Dendritic cell treated with granulocyte-macrophage colony-stimulating factor and Interleukin-4, amounts not matched to agents 40 ng/mL and 50 ng/mL, for 4 days (primary cell): Measurements from ENCODE around the gene SLC7A10.

ENCODE experiments used
- H3K27ac Mint-ChIP-seq: one replicate; pipeline ENCODE4 v1.8.0; 2022; ENCODE audit warnings: mild to moderate bottlenecking, mixed read lengths
- H3K27me3 Mint-ChIP-seq: one replicate; pipeline ENCODE4 v1.8.0; 2022; ENCODE audit warnings: mild to moderate bottlenecking, mixed read lengths
- H3K36me3 Mint-ChIP-seq: one replicate; pipeline ENCODE4 v1.8.0; 2022; ENCODE audit warnings: low read depth, mixed read lengths
- H3K4me1 Mint-ChIP-seq: one replicate; pipeline ENCODE4 v1.8.0; 2022; ENCODE audit warnings: low read depth, mixed read lengths
- H3K4me3 Mint-ChIP-seq: one replicate; pipeline ENCODE4 v1.8.0; 2022; ENCODE audit warnings: mild to moderate bottlenecking, moderate library complexity, mixed read lengths
- H3K9me3 Mint-ChIP-seq: one replicate; pipeline ENCODE4 v1.8.0; 2022; ENCODE audit warnings: mixed read lengths
- intact Hi-C: fragments of 100-400 bp; cut with micrococcal nuclease; formaldehyde crosslinking; loops from one replicate; pipeline ENCODE4 v1.15.0; 2022

The SLC7A10 gene

DNA sequence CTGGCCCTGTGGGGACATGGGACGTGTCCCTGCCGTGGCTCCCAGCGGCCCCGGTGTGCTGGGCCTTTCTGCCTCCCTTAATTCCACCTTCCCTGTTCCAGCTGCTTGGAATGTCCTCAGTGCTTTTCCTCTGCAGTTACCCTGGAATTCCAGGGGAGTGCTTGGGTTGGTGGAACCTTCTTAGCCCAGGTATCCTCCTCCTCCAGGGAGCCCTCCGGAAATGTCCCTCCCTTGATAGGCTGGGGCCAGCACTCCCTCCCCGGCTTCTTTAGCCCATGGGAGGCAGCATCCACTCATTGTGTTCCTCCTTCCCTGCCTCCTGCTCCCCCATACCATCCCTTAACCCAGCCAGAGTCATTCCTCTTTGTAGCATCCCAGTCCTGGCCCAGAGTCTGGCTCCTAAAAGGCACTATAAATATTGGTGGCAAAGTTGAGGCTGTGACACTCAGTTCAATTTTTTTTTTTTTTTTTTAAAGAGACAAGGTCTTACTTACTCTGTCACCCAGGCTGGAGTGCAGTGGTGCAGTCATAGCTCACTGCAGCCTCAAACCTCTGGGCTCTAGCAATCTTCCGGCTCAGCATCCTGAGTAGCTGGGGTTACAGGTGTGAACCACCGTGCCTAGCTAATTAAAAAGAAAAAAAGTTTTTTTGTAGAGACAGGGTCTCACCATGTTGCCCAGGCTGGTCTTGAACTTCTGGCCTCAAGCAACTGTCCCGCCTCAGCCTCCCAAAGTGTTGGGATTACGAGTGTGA is 13.7 kb upstream of the SLC7A10 start:
- Mint-ChIP-seq H3K36me3 (no peaks in the 10 kb centered on the region), H3K27ac (no peak overlapping the region)

DNA sequence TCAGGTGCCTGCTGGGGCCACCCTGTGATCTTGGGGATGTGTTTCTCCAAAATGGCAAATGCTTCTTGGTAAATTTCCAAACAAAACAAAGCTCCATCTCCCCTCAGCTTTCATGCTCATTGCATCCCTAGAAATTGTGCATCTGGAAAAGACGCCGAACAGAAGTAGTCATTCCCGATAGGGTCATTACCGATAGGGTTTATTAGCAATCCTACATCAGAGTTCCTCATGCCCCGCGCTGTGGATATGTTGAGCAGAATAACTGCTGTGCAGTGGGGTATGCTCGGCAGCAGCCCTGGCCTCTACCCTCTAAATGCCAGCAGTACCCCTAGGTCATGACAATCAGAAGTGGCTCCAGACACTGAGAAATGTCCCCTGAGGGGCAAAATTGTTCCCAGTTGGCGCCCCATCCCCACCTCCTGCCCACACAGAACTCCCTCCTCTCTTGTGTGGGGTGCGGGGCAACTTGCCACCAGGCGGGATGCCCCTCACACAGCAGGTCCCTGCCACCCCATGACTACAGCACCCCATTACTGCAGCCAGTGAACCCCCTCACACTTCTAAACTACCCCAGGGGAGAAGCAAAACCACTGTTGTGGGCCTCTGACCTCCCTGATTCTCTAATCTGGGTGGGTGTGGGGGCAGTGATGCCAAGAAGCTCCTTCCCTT is 13.0 kb upstream of the SLC7A10 start:
- peaks cover 43% of the 10 kb centered on the region for H3K4me1 Mint-ChIP-seq
- no peak overlapping the region for H3K27ac Mint-ChIP-seq
- H3K27me3 Mint-ChIP-seq: peaks cover 4% of the 10 kb centered on the region
- H3K9me3 Mint-ChIP-seq: no peaks in the 10 kb centered on the region
- intact Hi-C loops: no loop called here
- no peak overlapping the region for H3K4me3 Mint-ChIP-seq
- H3K36me3 Mint-ChIP-seq: no peaks in the 10 kb centered on the region

More for the DNA sequence above, 13.7 kb upstream of the SLC7A10 start:
- peaks cover 5% of the 10 kb centered on the region for H3K27me3 Mint-ChIP-seq
- no peaks in the 10 kb centered on the region for H3K9me3 Mint-ChIP-seq
- no peak overlapping the region for H3K4me3 Mint-ChIP-seq
- intact Hi-C loops: no loop called here
- peaks cover 51% of the 10 kb centered on the region for H3K4me1 Mint-ChIP-seq

DNA sequence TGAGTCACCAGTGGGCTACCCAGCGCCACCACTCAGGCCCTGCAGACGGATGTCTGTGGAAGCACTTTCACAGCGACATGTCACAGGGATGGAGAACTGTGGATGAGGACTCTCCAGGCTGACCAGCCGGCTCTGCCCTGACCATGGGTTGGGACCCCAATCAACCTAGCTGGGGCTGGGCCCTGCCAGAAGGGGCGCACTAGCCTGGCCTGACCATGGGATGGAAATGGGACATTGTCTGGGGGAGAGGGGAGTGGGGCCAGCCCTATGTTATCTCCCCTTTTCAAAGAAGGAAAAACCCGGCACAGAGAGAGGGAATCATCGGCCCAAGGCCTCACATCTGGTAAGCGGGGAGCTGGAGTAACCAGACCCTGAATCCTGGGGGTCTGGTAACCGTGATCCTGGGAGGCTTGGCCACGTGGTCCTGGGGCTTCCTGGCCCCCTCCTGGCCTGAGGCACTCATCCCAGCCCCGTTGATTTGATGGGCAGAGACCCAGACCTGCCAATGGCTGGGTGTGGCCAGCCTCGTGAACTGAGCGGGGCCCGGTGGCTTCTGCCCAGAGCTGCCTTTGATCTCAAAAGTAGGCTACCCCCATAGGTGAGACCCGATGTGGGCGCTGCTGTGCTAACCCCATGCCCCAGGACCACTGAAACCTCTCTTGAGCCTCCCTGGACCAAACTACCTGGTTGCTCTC is 11.2 kb upstream of the SLC7A10 start:
- peaks cover 4% of the 10 kb centered on the region for H3K27me3 Mint-ChIP-seq
- no peak overlapping the region for H3K27ac Mint-ChIP-seq
- intact Hi-C loops: no loop called here
- H3K4me3 Mint-ChIP-seq: no peak overlapping the region
- H3K9me3 Mint-ChIP-seq: no peaks in the 10 kb centered on the region
- H3K4me1 Mint-ChIP-seq: peaks cover 31% of the 10 kb centered on the region
- H3K36me3 Mint-ChIP-seq: no peaks in the 10 kb centered on the region

DNA sequence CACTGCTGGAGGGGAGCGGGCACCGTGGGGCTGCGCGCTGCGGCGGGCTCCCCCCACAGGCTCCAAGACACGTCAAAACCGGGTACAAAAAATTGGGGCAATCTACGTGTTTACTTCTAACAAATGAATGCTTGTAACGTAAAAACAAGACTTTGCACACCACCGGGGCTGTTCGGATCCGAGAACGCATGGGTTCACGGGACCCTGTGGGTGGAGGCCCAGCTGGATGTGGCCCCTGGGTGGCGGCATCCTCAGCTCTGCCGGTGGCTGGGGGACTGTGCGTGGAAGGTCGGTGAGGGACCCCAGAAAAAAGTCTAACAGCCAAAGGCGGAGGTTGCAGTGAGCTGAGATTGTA is 10.3 kb upstream of the SLC7A10 start:
- no peak overlapping the region for H3K4me3 Mint-ChIP-seq
- peaks cover 24% of the 10 kb centered on the region for H3K4me1 Mint-ChIP-seq
- intact Hi-C loops: loop anchor here (1.0 to 2.0 kb wide), 3 partner anchors 67 to 535 kb away; partner anchors contain the start of gene CEBPA
- H3K27me3 Mint-ChIP-seq: peaks cover 4% of the 10 kb centered on the region
- no peak overlapping the region for H3K27ac Mint-ChIP-seq
- no peaks in the 10 kb centered on the region for H3K36me3 Mint-ChIP-seq
- no peaks in the 10 kb centered on the region for H3K9me3 Mint-ChIP-seq

DNA sequence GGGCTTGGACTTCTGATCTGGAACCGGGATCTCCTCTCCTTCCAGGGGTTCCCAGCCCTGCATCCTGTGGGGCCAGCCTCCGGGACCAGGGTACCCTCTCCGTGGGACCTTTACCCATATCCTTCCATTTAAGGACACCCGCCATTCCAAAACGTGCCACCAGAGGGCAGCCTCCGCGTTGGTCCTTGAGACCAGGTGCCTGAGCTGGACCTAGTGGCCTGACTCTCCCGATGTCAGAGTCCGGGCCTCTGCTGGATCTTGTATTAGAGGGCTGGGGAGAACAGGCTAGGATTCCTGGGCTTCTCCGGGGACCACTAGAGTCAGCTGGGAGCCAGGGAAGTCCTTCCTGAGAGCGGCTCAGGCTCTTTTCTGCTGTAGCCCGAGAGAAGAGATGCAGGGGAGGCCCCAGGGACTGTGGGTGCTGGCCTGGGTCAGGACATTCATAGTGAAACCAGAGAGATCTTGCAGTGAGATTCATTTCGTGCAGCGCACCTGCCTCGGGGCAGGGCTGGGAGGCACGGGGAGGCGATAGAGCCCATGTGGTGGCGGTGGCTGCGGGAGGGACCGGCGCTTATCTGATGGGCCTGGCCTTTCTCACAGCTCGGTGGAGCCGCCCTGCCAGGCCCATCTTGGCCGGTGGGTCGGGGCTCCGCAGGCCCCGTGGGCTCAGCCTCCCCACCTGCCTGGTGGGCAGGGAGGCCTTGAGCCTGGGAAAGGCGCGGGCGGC is 9.8 kb upstream of the SLC7A10 start:
- Mint-ChIP-seq H3K4me3 (no peak overlapping the region), H3K9me3 (no peaks in the 10 kb centered on the region), H3K36me3 (no peaks in the 10 kb centered on the region), H3K27me3 (peaks cover 4% of the 10 kb centered on the region), H3K4me1 (peaks cover 24% of the 10 kb centered on the region), H3K27ac (no peak overlapping the region)
- intact Hi-C loops: loop anchor here (1.0 to 2.0 kb wide), 3 partner anchors 67 to 536 kb away; partner anchors contain the start of gene CEBPA

DNA sequence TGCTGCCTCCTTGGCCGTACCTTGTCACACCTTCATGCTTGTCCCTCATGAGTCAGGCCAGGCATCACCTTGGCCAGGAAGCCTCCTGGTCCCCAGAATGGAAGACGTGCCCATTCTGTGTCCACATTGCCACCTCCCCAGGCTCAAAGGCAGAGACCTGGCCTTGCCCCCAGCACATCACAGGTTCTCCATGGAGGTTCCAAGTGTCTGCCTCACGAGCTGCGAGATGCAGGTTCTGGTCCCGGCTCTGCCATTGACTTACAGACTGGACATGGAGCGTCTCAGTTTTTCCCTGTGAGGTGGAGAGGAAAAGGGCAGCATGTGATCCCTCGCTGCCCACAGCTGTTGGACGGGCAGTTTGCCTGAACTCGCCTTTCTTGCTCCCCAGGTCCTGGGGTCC is 9.1 kb upstream of the SLC7A10 start:
- peaks cover 22% of the 10 kb centered on the region for H3K4me1 Mint-ChIP-seq

DNA sequence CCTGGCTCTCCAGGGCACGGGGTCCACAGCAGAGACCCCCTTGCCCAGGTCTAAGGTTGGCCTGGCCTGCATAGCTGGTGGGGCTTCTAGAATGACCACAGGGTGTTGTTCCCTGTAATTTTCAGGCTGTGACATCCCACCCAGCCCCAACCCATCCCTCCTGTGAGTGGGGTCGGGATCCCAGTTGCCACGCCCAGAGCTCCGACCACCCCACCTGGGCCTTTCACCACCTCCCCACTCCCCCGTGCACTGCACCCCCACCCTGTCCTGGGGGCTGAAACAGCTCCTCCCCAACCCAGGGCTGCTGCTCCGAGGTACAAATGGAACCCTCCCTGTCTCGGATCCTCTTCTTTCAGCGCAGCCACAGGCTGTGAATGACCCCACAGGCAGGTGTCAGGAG is 8.4 kb upstream of the SLC7A10 start:
- H3K9me3 Mint-ChIP-seq: no peaks in the 10 kb centered on the region
- H3K27me3 Mint-ChIP-seq: peaks cover 1% of the 10 kb centered on the region
- H3K4me1 Mint-ChIP-seq: peaks cover 16% of the 10 kb centered on the region
- intact Hi-C loops: loop anchor here (2.0 kb wide), 1 partner anchor 69 kb away; the partner anchor contains the start of gene CEBPA
- H3K27ac Mint-ChIP-seq: no peak overlapping the region
- H3K36me3 Mint-ChIP-seq: no peaks in the 10 kb centered on the region
- H3K4me3 Mint-ChIP-seq: no peak overlapping the region

More for the DNA sequence above, 9.1 kb upstream of the SLC7A10 start:
- peaks cover 4% of the 10 kb centered on the region for H3K27me3 Mint-ChIP-seq
- no peak overlapping the region for H3K4me3 Mint-ChIP-seq
- intact Hi-C loops: loop anchor here (1.0 to 2.0 kb wide), 3 partner anchors 68 to 537 kb away; partner anchors contain the start of gene CEBPA
- H3K36me3 Mint-ChIP-seq: no peaks in the 10 kb centered on the region
- no peak overlapping the region for H3K27ac Mint-ChIP-seq
- H3K9me3 Mint-ChIP-seq: no peaks in the 10 kb centered on the region

DNA sequence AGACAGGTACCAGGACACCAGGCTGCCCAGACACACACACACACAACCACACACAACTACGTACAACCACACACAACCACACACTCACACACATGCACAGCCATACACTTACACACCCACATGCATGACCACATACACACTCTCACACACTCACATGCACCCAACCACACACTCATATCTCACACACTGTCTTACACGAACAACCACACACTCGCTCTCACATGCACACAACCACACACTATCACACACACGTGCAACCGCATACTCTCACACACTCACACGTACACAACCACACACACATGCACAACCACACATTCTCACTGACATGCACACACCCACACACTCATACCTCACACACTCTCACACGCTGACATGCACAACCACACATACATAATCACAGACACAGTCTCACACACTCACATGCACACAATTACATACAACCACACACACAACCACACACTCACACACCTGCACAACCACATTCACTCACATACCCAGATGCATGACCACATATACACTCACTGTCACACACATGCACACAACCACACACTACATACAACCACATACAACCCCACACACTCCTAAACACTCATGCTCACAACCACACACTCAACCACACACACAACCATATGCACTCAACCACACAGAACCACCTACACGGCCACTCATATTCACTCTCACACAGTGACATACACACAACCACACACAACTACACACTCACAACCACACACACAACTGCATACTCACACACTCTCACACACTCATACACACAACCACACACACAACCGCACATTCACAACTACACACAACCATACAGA is 7.6 kb upstream of the SLC7A10 start:
- Mint-ChIP-seq H3K27me3 (peaks cover 6% of the 10 kb centered on the region), H3K4me1 (peaks cover 15% of the 10 kb centered on the region), H3K4me3 (no peak overlapping the region), H3K27ac (no peak overlapping the region), H3K9me3 (peaks cover 6% of the 10 kb centered on the region), H3K36me3 (no peaks in the 10 kb centered on the region)
- intact Hi-C loops: no loop called here

DNA sequence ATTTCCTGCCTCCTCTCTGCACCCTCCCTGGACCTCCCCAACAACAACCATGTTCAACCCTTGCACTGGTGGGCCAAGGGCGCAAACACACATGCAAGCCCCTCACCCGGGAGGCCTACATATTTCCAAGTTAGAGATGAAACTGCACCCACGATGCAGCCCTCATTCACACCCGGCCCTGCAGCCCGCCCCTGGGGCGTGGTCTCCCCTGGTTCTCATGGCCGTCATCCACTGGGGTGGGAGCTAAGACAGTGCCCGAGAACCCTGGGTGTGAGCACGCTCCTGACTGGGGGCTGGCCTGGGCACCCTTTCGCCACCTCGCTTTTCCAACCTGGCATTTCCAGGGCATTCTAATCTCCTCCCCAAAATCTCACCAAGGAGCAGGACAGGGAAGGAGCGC is 7.0 kb upstream of the SLC7A10 start:
- no peak overlapping the region for H3K4me3 Mint-ChIP-seq
- peaks cover 12% of the 10 kb centered on the region for H3K9me3 Mint-ChIP-seq
- peaks cover 15% of the 10 kb centered on the region for H3K4me1 Mint-ChIP-seq
- intact Hi-C loops: no loop called here
- H3K36me3 Mint-ChIP-seq: peaks cover 5% of the 10 kb centered on the region
- peaks cover 11% of the 10 kb centered on the region for H3K27me3 Mint-ChIP-seq
- H3K27ac Mint-ChIP-seq: no peak overlapping the region

DNA sequence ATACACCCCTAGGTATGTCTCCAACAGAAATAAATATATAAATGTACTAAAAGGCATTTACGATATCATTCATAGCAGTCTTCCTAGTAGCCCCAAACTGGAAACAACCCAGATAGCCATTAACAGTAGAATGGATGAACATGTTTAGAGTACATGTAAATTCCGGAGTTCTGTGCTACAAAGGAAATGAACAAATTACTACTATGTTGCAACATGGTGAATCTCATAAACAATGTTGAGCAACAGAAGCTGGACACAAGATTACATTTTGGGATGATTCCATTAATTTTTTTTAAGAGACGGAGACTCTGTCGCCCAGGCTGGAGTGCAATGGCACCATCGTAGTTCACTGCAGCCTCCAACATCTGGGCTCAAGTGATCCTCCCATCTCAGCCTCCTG is 5.9 kb upstream of the SLC7A10 start:
- Mint-ChIP-seq H3K4me3 (no peak overlapping the region), H3K9me3 (peaks cover 16% of the 10 kb centered on the region), H3K27me3 (peaks cover 21% of the 10 kb centered on the region), H3K4me1 (peaks cover 22% of the 10 kb centered on the region), H3K27ac (no peak overlapping the region), H3K36me3 (peaks cover 10% of the 10 kb centered on the region)
- intact Hi-C loops: no loop called here

DNA sequence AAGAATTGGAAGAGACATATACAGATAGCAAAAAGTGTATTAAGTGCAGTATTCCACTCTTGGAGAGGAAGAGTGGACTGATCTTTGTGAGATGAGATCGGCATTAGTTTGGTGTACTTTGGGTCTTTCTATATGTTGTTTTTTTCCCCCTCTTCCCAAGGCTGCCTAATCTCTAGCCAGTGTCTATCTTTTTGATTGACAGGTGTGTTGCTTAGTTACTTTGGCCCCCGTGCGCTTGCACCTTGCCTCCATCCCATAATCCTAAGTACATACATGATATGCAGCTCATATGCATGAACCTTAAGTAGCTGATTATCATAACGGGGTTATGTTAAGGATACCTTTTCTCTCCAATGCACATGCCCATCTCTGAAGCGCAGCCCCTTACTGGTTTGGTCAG is 4.3 kb upstream of the SLC7A10 start:
- intact Hi-C loops: no loop called here
- Mint-ChIP-seq H3K36me3 (peaks cover 10% of the 10 kb centered on the region), H3K4me1 (peaks cover 23% of the 10 kb centered on the region), H3K27me3 (peaks cover 32% of the 10 kb centered on the region), H3K9me3 (peaks cover 16% of the 10 kb centered on the region), H3K4me3 (no peak overlapping the region), H3K27ac (no peak overlapping the region)

DNA sequence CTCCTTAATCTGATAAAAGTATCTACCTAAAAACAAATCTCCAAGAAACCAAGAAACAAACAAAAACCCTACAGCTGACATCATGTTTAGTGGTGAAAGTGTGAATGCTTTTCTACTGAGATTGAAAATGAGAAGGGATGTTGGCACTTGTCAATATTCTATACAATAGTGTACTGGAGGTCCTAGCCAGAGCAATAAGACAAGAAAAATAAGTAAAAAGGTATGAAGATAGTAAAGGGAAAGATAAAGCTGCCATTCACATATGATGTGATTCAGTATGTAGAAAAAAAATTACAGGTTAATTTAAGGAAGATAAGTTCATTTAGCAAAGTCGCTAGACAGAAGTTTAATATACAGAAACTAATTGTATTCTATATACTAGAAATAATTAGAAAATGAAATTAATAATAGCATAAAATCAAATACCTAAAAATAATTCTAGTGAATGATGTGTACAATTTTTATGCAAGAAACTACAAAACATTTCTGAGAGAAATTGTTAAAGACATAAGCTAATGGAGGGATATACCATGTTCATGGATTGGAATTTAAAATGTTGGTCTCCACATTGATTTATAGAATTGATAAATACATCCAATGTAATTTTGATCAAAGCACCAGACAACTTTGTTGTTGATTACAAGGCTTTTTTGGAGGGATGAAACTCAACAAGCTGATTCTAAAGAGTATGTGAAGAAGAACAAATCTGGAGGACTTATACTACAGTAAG is 2.4 kb upstream of the SLC7A10 start:
- intact Hi-C loops: no loop called here
- no peak overlapping the region for H3K4me3 Mint-ChIP-seq
- H3K4me1 Mint-ChIP-seq: peaks cover 23% of the 10 kb centered on the region
- H3K27ac Mint-ChIP-seq: no peak overlapping the region
- peaks cover 16% of the 10 kb centered on the region for H3K9me3 Mint-ChIP-seq
- H3K27me3 Mint-ChIP-seq: peaks cover 49% of the 10 kb centered on the region
- peaks cover 10% of the 10 kb centered on the region for H3K36me3 Mint-ChIP-seq
